Measurements from ENCODE around the gene MINDY1. TPM values are rescaled to one million over a fixed set of nuclear protein-coding genes. Genes with fewer than 3 reads are reported as not detected.

The MINDY1 gene
- total RNA-seq, 1 experiment from 2014 or later = 15.8 TPM

- CTCF ChIA-PET = interaction anchor here (0.9 to 1.5 kb wide), 2 partner anchors 13 to 23 kb away, joined by 4 to 5 read pairs; partner anchors contain the start of gene MLLT11
- Histone ChIP-seq H3K27ac (ENCODE audit: low read length) (peak within 1 kb of the TSS; percentile 86), H3K4me3 (ENCODE audit: low read depth in 2 of 2, low read length in 2 of 2) (peak within 1 kb of the TSS; percentile 66 to 88), H3K9me3 (ENCODE audit: control insufficient read depth, insufficient read depth, low read depth, low read length) (no peaks in the 10 kb centered on the region), H3K27me3 (ENCODE audit: control insufficient read depth, insufficient read depth, low read length) (no peaks in the 10 kb centered on the region), H3K36me3 (ENCODE audit: control insufficient read depth, insufficient read depth, low read length) (peaks cover 5% of the 10 kb centered on the region; the same call in 1 of the 2 replicates), H3K4me1 (ENCODE audit: control insufficient read depth, insufficient read depth, low read length) (peaks cover 3% of the 10 kb centered on the region; the same call in 1 of the 2 replicates)
- in situ Hi-C loops (cut with HindIII; ENCODE audit: low pct_unique_long_range_greater_than_20kb, low sequenced_read_pairs) = no loop called here
- DNase-seq (ENCODE audit: low read depth, low spot score) (no peak), ATAC-seq (peak; percentile 86)
- intact Hi-C loops (cut with micrococcal nuclease; ENCODE audit: unreplicated experiment) = no loop called here
- peak; percentile 80 for TF ChIP-seq POLR2AphosphoS5 (IDR thresholded peaks at IDR 0.05; ENCODE audit: low read depth, low read length)
- no peak for TF ChIP-seq REST (IDR thresholded peaks at IDR 0.05; ENCODE audit: insufficient read depth in 1 of 2, low read depth in 2 of 2, low read length in 1 of 2)
- TF ChIP-seq CTCF (IDR thresholded peaks at IDR 0.05) = no peak
- no peak; the same call in 1 of the 2 replicates for TF ChIP-seq SIN3A (IDR thresholded peaks at IDR 0.05; ENCODE audit: borderline replicate concordance, insufficient read depth, low read depth, low read length)
- TF ChIP-seq TCF7L2 (IDR thresholded peaks at IDR 0.05; ENCODE audit: low read depth, low read length) = peak; percentile 87
- BruUV-seq (replicated peaks) = no TSS peak
- POLR2A ChIA-PET = interaction anchor here (0.6 to 1.2 kb wide), 2 partner anchors 14 to 24 kb away, joined by 3 to 9 read pairs; no protein-coding TSS in a partner anchor
Measured at GRCh38 chr1:151047591-151047924, 40.9 kb upstream of the MINDY1 start, which contains the start of gene C1orf56. TSS of gene C1orf56 (plus strand) at chr1:151047751. CDS start at chr1:151047848, 97 bp downstream.

- no peaks in the 10 kb centered on the region for H3K27me3 ChIP-seq (ENCODE audit: control insufficient read depth, insufficient read depth, low read length)
- no peaks in the 10 kb centered on the region for H3K36me3 ChIP-seq (ENCODE audit: control insufficient read depth, insufficient read depth, low read length)
- in situ Hi-C loops (cut with HindIII; ENCODE audit: low pct_unique_long_range_greater_than_20kb, low sequenced_read_pairs) (no loop called here), intact Hi-C loops (cut with micrococcal nuclease; ENCODE audit: unreplicated experiment) (no loop called here)
- ChIA-PET CTCF (interaction anchor here (0.7 kb wide), 1 partner anchor 37 kb away, joined by 3 read pairs; the partner anchor contains the start of gene MINDY1), POLR2A (no interaction called here)
- DNase-seq (ENCODE audit: low read depth, low spot score) (no peak), ATAC-seq (no peak)
- no TSS peak for BruUV-seq (replicated peaks)
- no peak for TF ChIP-seq SIN3A (IDR thresholded peaks at IDR 0.05; ENCODE audit: borderline replicate concordance, insufficient read depth, low read depth, low read length)
- no peak for TF ChIP-seq POLR2AphosphoS5 (IDR thresholded peaks at IDR 0.05; ENCODE audit: low read depth, low read length)
- TF ChIP-seq REST (IDR thresholded peaks at IDR 0.05; ENCODE audit: insufficient read depth in 1 of 2, low read depth in 2 of 2, low read length in 1 of 2) = no peak
- no peak for TF ChIP-seq CTCF (IDR thresholded peaks at IDR 0.05)
- no peak for TF ChIP-seq TCF7L2 (IDR thresholded peaks at IDR 0.05; ENCODE audit: low read depth, low read length)
- no peak overlapping the region for H3K4me3 ChIP-seq (ENCODE audit: low read depth in 2 of 2, low read length in 2 of 2)
- no peak overlapping the region for H3K27ac ChIP-seq (ENCODE audit: low read length)
- H3K9me3 ChIP-seq (ENCODE audit: control insufficient read depth, insufficient read depth, low read depth, low read length) = no peaks in the 10 kb centered on the region
- H3K4me1 ChIP-seq (ENCODE audit: control insufficient read depth, insufficient read depth, low read length) = 0 out of 2 replicates have a peak, but pooled peaks cover 3% of the 10 kb centered on the region
Measured at GRCh38 chr1:151043163-151043562, 36.5 kb upstream of the MINDY1 start.
